Left lobe of liver (tissue), 2 donors: ENCODE results near the gene DISP2. TPM values are rescaled to one million over a fixed set of nuclear protein-coding genes. Genes with fewer than 3 reads are reported as not detected.
A peak's percentile ranks its signal among the peaks of the same experiment; 100 is the strongest.

Experiments used
- ATAC-seq: fragments of 200-7000 bp; cut with Tn5 transposase; one replicate; pipeline ENCODE4 v1.9.1; 2020; ENCODE audit warnings: mild to moderate bottlenecking, moderate library complexity
- DNase-seq: peaks from one replicate; pipeline ENCODE4 v3.0.0-alpha.2; 2020; ENCODE audit warnings: low spot score
- total RNA-seq: library from RNA; stranded (reverse); gene quantifications from one replicate; pipeline ENCODE4 v1.2.1, GENCODE V29; 2021
- donor health status: DM: no; HTN: no; CAD: no; lungs with moderate emphysema.
- donor health status: DM: no; HTN: yes; CAD: no.

Gene DISP2, protein sequence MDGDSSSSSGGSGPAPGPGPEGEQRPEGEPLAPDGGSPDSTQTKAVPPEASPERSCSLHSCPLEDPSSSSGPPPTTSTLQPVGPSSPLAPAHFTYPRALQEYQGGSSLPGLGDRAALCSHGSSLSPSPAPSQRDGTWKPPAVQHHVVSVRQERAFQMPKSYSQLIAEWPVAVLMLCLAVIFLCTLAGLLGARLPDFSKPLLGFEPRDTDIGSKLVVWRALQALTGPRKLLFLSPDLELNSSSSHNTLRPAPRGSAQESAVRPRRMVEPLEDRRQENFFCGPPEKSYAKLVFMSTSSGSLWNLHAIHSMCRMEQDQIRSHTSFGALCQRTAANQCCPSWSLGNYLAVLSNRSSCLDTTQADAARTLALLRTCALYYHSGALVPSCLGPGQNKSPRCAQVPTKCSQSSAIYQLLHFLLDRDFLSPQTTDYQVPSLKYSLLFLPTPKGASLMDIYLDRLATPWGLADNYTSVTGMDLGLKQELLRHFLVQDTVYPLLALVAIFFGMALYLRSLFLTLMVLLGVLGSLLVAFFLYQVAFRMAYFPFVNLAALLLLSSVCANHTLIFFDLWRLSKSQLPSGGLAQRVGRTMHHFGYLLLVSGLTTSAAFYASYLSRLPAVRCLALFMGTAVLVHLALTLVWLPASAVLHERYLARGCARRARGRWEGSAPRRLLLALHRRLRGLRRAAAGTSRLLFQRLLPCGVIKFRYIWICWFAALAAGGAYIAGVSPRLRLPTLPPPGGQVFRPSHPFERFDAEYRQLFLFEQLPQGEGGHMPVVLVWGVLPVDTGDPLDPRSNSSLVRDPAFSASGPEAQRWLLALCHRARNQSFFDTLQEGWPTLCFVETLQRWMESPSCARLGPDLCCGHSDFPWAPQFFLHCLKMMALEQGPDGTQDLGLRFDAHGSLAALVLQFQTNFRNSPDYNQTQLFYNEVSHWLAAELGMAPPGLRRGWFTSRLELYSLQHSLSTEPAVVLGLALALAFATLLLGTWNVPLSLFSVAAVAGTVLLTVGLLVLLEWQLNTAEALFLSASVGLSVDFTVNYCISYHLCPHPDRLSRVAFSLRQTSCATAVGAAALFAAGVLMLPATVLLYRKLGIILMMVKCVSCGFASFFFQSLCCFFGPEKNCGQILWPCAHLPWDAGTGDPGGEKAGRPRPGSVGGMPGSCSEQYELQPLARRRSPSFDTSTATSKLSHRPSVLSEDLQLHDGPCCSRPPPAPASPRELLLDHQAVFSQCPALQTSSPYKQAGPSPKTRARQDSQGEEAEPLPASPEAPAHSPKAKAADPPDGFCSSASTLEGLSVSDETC (N-terminal part only)
- total RNA-seq = 0.25 TPM

GRCh38 chr15:40357723-40358470, at the start of gene DISP2:
Gene DISP2, plus strand, starts transcription at chr15:40358219. Its CDS starts 103 bp downstream, at chr15:40358322.
- peak; percentile 89 for DNase-seq
- peak; percentile 84 for ATAC-seq

- no peak for ATAC-seq
- no peak for DNase-seq
Observed at GRCh38 chr15:40309344-40309862, 48.6 kb upstream of the DISP2 start.

DNA sequence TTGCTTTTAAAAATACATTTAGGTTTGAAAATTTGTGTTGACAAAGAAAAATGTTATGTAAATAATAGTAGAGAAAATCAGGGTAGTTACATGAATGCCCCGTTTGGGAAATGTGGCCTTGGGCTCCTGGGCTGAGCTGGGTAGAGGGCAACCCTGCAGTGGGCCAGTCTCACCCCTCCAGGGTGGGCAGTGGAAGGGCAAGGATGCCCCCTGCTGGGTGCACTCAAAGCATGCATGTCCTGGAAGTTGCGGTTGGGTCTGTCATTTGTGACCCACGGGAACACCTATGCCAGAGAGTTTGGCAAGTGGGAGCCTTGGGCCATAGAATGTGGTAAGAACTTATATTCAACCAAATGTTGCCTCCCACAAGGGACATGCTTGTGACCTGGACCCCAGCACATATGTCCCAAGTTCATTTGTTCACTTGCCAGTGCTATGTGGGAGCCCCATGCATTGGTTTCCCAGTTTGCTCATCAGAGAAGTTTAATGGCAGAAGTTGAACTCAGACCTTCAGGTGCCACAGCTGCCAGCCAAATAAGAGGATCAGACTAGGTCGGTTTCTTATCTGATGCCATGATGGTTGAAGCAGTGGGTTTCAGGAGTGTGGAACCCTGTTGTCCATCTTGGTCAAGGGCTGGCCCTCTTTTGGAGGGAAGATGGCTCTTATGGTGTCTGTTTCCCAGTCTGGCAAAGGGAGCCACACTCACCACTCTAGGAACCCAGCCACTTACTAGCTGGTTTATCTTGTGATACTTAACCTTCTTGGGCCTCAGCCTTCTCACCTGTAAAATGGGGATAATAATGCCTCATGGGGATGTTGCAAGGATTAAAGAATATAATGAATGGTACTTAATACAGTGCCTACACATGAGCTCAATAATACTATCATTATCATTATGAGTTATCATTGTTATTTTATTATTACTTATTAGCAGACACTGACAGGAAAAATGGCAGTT, 47.7 kb upstream of the DISP2 start:
- ATAC-seq (peak; percentile 81), DNase-seq (peak; percentile 69)

DNA sequence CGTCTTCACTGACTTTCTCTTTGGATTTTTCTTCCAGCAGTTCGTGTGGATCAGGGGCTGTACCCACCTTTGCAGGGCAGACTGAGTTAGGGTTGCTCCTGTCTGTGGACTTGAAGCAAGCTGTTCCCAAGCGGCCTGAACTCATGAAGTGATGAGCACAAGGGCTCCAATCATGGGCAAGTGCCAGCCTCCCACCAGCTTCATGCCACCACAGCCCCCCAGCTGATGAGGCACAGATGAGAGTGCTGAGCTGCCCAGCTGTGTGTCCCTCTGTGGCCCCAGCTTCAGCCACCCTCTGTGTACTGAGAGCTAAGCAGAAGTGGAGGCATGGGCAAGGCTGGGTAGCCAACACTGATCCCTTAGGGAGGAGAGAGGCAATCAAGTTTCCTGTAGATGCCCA, 47.0 kb upstream of the DISP2 start:
- DNase-seq (no peak), ATAC-seq (no peak)

DNA sequence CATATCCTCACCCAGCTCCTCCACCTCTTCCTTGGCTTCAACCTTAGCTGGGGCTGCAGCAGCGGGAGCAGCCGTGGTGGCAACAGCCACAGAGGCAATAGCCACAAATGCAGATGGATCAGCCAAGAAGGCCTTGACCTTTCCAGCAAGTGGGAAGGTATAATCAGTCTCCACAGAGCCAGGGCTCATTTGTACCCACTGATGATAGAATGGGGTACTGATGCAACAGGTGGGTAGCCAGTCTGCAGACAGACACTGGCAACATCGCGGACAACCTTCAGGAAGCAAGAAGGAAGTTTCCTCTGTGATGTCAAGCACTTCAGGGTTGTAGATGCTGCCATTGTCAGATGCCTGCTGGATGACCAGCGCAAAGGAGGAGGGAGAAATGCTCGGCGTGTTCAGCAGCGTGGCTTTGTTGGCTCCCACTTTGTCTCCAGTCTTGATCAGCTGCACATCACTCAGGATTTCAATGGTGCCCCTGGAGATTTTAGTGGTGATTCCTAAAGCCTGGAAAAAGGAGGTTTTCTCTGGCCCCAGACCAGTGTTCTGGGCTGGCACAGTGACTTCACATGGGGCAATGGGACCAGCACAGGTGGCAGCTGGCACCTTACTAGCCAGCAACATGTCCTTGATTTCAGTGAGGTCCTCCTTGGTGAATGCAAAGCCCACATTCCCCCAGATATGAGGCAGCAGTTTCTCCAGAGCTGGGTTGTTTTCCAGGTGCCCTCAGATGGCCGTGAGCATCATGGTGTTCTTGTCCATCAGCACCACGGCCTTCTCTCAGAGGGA, 45.5 kb upstream of the DISP2 start:
- DNase-seq (no peak), ATAC-seq (no peak)

DNA sequence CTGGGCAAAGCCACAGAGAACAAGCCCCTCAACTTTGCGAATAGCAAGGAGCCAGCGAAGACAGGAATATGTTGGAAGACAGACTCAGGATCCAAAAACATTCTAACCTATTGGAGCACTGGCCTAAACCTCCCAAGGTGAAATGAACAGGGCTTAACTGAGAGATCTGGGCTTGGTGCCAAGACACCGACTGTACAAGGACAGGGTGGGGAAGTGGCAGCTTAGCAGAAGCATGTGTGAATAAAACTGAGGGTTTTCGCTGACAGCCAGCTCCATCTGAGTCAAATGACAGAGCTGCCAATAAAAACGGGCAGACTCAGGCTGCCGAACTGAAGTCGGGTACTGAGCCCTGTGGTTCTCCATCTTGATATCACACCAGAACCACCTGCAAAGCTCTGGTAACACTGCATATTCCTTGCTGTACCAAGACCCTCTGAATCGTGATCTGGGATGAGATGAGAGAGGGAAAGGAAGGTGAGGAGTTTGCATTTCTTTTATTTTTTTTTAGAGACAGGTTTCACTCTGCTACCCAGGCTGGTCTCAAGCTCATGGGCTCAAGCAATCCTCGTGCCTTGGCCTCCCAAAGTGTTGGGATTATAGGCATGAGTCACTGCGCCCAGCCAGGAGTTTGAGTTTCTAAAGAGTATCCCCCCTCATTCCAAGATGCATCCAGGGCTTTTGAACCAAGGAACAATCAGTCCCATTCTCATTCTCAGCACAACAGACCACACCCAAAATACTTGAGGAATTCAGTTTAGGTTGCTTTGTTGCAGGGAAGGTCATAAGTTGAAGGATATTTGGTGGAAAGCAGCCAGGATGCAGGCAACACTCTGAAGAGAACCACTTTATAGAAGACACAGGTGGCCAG, 44.3 kb upstream of the DISP2 start:
- ATAC-seq (peak; percentile 28), DNase-seq (no peak)

- ATAC-seq (no peak), DNase-seq (no peak)
Observed at GRCh38 chr15:40314723-40315276, 43.2 kb upstream of the DISP2 start.

- ATAC-seq (no peak), DNase-seq (no peak)
Observed at GRCh38 chr15:40316931-40317330, 41.1 kb upstream of the DISP2 start.

- no peak for DNase-seq
- no peak for ATAC-seq
Observed at GRCh38 chr15:40317580-40317979, 40.4 kb upstream of the DISP2 start.

DNA sequence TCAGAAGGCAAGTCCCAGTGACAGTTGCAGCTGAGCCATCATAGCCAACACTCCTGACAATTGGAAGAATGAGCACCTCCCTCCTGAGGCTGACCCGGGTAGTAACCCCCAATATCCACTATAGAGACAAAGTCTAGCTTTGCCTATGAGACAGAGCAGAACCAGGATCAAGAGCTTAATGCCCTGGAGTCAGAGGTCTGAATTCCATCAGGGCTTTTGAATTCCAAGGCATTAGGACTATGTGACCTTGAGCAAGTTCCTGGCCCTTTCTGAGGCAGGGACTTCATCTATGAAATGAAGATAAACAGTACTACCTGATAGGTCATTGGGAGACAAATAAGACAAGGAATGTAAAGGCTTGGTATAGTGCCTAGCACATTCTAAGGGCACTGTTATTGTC, 37.6 kb upstream of the DISP2 start:
- ATAC-seq (no peak), DNase-seq (no peak)

- ATAC-seq (peak; percentile 57), DNase-seq (no peak)
Observed at GRCh38 chr15:40320931-40321371, 37.1 kb upstream of the DISP2 start.

- DNase-seq = no peak
Observed at GRCh38 chr15:40322531-40323238, 35.3 kb upstream of the DISP2 start.

DNA sequence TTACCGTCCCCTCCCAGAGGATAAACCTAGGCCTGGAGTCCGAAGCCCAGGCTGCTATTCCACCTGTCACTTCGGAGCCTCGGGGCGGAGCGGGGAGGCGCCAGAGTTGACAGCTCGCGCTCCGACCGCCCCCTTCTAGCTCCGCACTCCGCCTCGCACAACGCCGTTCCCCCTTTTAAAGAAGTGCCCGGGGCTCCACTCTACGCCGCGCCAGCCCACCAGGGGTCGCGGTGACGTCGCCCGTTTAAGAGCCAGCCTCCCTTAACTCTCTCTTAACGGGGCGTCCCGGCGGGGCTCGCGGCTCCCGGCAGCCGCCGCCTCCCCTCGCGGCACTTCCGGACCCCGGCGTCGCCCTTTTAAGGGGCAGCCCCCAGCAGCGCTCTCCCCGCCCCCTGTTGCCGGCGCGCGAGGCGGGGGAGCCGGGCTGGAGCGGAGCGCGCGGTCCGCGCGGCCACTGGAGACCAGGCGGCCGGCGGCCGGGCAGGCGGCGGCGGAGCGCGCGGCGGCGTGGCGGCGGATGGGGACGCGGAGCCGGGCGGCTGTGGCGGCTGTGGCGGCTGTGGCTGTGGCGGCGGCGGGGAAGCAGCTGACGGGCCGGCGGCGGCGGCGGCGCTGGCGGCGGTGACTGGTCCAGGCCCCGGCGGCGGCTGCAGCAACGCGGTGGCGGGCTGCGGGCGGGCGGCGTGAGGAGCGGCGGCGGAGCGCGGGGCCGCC, 34.6 kb upstream of the DISP2 start, which contains the start of gene INAFM2:
INAFM2 (plus strand) TSS at position 454 of the 714 bp plus-strand sequence. CDS start 364 bp downstream, outside the sequence.
- ATAC-seq = peak; percentile 91
- peak; percentile 90 for DNase-seq

More at GRCh38 chr15:40322531-40323238, 35.3 kb upstream of the DISP2 start:
- ATAC-seq = no peak

DNA sequence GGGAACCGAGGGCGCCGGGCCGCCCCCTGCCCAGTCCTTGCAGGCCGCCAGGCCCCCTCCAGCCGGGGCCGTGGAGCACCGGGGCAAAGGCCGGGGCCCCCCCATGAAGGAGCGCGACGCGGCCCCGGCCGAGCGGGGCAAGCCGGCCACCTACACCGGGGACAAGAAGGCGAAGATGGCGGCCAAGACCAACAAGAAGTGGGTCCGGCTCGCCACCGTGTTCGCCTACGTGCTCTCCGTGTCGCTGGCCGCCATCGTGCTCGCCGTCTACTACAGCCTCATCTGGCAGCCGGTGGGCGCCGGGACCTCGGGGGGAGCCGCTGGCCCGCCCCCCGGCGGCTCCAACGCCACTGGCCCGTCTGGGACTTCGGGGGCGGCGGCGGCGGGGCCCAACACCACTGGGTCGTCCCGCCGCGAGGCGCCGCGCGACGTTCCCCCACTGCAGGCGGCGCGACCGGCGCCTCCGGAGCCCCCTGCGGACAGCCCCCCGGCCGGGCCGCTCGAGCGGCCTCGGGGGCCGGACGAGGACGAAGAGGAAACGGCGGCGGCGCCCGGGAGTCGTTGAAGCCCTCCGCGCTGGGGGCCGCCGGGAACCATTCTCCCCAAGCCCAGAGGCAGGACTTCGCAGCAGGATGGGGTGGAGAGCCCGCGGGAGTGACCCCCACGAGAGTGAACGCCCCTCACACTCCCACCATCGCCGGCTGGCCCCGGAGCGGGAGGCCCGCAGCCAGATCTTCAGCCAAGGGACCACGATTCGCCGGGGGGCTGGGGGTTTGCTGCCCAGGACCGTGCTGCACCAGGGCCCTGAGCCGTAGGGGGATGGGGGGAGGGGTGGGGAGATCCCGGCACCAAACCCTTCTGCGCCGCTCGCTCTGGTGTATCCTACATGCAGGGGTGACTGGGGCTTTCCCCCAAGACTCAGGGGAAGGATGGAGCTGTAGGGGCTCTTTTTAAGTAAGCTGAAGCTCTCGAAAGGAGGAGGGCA, 33.8 kb upstream of the DISP2 start:
- no peak for ATAC-seq
- DNase-seq = no peak
